ENCODE data around the gene VSTM2L.

The VSTM2L gene

GRCh38 chr20:37971561-37972127 lies 68.7 kb downstream of the VSTM2L start:
- no peak for DNase-seq

GRCh38 chr20:37972256-37973058 lies 69.5 kb downstream of the VSTM2L start:
- no peak for DNase-seq

- DNase-seq = no peak
These were observed 70.4 kb downstream of the VSTM2L start for GRCh38 chr20:37973059-37973910.

- no peak for DNase-seq
These were observed 74.0 kb downstream of the VSTM2L start for GRCh38 chr20:37976887-37977286.

DNA sequence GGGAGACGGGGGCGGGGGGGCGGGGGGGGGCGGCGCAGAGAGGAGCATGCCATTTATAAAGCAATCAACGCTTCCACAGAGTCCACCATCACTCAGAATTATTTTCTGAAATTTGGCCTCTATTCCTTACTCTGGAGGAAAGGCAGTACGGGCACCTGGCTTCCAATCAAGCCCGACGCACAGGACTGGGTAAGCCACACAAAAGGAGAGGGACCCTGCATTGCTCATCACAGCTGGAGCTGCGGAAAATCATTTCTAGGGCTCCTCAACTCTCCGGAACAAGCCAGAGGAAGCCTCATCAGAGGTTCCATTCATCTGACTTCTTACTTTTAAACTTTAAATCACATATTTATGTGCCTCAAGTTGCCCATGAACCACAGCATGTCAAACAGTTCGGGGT lies 74.4 kb downstream of the VSTM2L start:
- no peak for DNase-seq

GRCh38 chr20:37977786-37978185 lies 74.9 kb downstream of the VSTM2L start:
- no peak for DNase-seq

DNA sequence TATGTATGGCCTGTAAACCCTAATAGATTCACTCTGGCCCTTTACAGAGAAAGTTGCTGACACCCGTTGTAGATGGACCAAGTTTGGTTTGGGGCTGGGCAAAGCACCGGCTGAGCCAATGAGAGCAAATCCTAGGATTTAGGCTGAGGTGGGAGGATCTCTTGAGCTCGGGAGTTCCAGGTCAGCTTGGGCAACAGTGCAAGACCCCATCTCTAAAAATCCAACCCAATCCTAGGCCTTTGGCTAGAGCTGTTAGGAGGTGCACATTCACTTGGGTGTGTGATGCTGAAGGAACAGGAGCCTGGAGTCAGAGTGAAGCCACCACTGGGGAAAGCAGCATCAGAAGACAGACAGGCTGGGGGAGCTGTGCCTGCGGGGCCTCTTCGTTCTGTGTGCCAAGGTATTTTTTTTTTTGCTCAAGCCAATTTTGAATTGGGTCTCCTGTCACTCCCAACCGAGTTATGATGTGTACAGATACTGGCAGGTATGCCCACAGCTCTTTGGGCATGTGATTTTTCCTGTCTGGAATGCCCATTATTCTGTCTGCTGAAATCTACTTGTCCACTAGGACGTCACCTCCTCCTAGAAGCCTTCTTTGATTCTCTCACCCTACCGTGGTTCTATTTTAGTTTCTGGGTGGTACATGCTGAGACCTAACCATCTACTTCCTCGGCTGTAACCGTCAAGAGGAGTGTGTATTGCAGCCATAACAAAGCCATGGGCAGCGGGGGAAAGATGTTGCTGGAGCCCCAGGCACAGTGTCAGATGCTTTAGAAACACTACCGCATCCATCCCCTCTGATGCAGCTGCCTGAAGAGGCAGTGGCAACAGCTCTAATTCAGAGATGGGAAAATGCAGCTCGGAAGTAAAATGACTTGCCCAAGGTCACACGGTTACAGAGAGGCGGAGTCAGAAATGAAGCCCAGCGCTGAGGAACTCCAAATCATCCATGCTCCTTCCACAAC lies 76.4 kb downstream of the VSTM2L start:
- DNase-seq = no peak

DNA sequence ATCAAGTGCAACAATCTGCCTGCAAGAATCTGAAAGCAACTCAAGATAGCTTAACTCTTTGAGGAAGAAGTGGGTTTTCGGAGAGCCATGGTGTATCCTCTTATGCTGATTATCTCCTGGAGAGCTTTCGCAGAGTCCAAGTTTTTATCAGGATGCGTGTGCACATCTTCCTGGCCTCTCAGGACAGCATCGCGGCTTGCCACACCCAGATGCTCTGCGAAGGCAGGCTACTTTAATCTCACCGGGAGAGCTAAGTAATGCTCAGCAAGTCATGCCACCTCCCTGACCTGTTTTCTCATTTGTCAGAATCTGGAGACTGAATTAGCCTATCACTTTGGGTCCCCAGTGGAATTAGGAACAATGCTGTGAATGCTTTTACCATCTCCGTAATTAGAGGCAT lies 77.5 kb downstream of the VSTM2L start:
- DNase-seq = no peak

GRCh38 chr20:37980876-37981275 lies 77.9 kb downstream of the VSTM2L start:
- no peak for DNase-seq

GRCh38 chr20:37981568-37981967 lies 78.6 kb downstream of the VSTM2L start:
- no peak for DNase-seq

GRCh38 chr20:37983286-37983685 lies 80.4 kb downstream of the VSTM2L start:
- no peak for DNase-seq

DNA sequence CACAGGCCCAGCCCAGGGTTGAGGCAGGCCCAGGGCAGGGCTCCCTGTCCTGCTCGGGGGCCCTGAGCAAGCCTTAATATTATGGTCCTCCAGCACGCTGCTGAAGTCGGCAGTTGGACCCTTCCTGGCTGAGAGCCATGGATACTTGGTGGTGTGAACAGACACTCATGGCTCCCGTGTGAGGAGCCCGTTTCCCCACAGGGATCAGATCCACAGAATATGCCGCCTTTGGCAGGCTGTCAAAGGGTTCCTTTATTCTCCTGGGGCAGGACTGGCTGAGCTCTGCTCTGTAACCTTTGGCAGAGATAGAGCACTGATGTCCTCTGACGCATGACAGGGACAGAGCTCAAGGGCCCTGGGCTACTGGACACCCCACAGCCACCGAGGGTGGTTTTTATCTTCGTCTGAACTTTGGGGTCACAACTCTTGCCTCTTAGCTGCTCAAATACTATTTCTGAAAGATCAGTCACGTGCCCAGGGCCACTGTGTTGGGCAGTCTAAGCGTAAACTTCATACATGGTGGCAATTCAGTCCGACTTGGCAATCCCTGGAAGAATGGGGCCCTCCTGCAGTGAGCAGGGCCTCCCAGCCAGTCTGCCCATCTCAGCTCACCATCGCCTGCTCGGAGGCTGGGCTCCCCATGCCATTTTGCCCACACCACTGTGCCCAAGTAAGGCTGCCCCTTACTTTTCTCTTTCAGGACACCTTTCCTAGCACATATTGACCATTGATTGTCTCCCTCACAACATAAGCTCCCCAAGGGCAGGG lies 81.3 kb downstream of the VSTM2L start:
- no peak for DNase-seq

DNA sequence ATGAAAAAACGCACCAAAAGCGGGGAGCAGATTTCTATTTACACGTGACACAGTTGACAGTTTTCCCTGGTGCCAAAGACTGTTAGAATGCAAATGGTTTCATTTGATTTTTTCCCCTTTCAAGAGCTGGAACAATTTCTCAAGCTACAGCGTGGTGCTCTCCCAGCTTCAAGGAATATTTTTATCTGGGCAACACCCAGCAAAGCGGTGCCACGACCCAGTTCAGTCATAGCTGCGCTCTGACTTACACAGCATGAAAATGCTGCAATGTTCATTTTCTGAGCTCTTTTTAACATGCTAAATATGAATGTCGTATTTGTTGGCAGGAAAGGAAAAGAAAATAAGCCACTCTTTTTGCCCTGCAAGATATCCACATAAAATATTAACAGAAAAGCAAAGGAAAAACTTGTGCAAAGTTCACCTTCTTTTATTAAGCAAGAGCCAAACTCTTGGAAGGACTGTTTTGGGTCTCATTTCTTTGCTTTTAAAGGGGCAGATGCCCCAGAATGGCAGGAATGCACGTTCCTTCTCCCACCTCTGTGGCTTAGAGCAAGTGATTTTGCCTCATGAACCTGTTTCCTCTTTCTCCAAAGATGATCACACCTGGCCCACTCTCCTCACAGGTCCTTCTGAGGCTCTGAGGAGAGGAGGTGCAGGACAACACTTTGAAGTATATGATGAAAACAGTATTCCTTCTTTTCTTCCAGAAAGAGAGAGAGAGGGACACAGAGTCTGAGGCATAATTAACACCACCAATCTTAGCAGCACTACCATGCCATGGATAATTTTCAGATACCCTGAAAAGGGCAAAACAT lies 83.3 kb downstream of the VSTM2L start:
- no peak for DNase-seq

DNA sequence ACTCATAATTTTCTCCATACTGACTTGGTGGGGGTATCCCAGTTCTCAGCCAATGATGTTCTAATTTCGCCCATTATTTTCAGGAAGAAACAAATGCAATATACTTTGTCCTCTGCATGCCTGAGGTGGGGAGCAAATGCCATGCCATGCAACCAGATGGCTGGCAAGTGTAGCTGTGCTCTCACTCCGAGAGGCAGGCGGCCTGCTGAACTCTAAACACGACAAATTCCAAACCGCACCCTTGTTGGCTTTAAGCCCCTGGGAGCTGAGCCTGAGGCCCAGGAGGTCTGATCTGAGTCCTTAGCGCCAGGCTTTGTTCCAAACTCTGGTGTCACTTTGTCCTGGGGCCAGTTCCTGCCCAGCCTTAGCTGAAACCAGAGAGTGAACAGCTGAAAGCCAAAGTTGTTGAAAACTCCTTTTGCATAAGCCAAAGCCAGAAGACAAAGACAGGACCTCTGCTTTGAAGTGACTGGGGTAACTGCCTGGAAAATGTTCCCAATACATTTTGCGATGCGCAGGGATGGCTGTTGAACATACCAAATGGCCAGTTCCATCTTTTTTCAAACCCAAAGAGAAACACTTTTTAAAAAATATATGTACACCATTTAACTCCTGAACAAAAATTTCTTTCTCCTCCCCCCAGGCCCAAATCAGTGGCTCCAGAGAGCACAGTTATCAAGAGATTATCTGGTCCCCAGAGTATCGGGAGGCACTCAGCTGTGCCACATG lies 84.1 kb downstream of the VSTM2L start:
- DNase-seq = no peak

- DNase-seq = no peak
These were observed 84.8 kb downstream of the VSTM2L start for GRCh38 chr20:37987602-37988290.

- no peak for DNase-seq
These were observed 85.5 kb downstream of the VSTM2L start for GRCh38 chr20:37988306-37988954.

DNA sequence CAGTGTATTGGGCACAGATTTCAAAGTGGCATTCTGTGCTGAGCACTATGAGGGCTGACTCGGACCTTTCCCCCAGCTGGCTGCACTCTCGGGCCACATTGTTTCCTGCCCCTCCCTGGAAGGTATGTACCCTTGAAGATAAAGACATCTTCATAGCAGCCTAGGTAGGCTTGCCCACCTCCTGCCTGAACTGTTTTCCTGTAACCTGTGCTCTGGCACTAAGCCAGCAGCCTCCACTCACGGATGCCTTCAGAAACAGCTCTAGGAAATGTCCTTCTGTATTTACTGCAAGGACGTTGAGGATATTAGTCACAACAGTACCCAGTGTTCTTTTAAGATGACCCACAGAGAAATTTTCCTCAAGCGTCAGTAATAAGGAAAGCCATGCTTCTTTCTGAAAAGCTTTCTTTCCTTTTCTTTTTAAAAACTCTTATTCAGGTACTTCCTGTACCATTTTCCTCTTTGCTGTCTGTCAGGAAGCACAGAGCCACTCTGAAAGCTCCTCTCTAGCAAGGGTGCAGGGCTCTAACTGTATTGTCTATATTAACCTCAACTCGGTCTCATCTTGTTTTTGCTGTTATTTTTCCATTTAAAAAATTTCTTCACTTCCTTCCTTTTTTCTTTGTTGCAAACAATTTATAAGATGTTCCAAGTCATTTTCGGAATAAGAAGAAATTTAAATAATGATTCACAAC lies 86.8 kb downstream of the VSTM2L start:
- DNase-seq = no peak

DNA sequence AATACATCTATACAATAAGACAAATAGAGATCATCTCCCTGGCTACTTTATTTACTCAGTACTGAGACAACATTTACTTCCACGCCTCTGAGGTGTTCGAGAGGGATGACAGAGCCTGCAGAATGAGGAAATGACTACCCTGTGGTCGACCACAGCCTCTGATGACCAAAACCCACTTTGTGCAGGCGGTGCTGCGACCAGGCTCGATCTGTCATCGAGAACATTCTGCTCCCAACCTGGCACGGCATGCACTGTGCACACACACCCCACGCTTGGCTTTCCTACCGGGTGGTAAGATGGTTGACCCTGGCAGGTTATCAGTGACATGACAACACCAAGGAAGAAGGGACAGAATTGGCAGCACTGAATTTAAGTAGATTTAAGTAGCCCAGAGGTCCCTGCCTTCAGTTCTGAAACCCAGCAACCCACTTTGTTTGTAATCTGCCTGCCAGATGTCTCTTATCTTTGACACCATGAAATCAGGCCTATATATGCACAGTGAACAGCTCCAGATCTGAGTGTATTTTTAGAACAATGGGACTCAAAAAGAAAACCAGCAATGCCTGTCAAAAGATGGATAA lies 87.7 kb downstream of the VSTM2L start:
- DNase-seq = no peak
